CD4-positive, alpha-beta T cell treated with Interleukin-6 for 4 hours (primary cell): ENCODE data around the gene RCN1.
A peak's percentile ranks its signal among the peaks of the same experiment; 100 is the strongest.
"Not testable (repeated sequence)": the region's sequence is repeated elsewhere in the genome, so short reads cannot be mapped to it uniquely, and the experiment has no call there.

Source experiments
- DNase-seq: peaks from one replicate; pipeline ENCODE4 v3.0.0-alpha.2; 2020; ENCODE audit warnings: mixed read lengths

RCN1 gene

GRCh38 chr11:32090545-32091370 lies at the start of gene RCN1:
TSS of gene RCN1 (plus strand) at chr11:32091074. CDS start at chr11:32091197, 123 bp downstream.
- DNase-seq: peak; percentile 42

- no peak for DNase-seq
Measured at GRCh38 chr11:32043737-32044136, 47.1 kb upstream of the RCN1 start.

GRCh38 chr11:32044158-32044863 lies 46.6 kb upstream of the RCN1 start:
- no peak for DNase-seq

GRCh38 chr11:32045456-32045855 lies 45.4 kb upstream of the RCN1 start:
- DNase-seq: no peak

GRCh38 chr11:32050264-32050663 lies 40.6 kb upstream of the RCN1 start:
- DNase-seq: no peak

- peak; percentile 58 for DNase-seq
Measured at GRCh38 chr11:32052215-32052614, 38.7 kb upstream of the RCN1 start.

- DNase-seq: no peak
Measured at GRCh38 chr11:32053151-32053888, 37.6 kb upstream of the RCN1 start.

DNA sequence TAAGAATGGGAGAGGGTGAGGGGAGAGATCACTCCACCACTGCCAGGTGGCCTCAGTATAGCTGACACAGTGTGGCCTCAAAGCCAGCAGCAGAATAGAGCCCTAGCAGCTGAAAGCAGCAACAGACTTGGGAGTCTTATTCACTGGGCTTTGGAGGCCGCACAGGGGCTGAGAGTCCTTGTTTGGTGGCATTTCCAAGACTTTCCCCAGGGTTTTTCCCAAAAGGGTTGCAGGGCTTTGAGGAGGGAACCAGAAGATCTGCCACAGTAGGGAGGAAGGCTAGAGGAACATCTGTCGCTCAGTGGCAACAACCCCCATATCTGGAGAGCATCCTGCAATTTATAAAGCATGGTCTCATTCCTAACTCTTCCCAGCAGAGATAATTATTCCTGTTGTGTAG lies 35.0 kb upstream of the RCN1 start:
- no peak for DNase-seq

DNA sequence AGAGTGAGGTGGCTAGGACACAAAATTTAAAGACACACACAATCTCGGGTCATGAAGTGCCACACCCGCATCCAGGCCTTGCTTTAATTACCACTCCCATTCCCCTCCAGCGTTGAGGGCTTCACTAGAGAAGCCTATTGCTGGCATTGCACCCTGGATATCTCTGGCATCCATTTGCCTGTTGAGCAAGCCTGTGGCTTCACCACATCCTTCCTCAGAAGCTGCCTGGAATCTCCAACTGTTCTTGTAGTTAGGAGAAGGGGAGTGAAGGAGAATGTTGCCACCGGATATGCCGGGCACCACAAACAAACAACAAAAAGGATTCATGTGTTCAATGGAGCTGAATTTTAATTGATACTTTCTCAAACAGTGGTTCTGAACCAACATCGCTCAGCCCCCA lies 34.4 kb upstream of the RCN1 start:
- DNase-seq: no peak

DNA sequence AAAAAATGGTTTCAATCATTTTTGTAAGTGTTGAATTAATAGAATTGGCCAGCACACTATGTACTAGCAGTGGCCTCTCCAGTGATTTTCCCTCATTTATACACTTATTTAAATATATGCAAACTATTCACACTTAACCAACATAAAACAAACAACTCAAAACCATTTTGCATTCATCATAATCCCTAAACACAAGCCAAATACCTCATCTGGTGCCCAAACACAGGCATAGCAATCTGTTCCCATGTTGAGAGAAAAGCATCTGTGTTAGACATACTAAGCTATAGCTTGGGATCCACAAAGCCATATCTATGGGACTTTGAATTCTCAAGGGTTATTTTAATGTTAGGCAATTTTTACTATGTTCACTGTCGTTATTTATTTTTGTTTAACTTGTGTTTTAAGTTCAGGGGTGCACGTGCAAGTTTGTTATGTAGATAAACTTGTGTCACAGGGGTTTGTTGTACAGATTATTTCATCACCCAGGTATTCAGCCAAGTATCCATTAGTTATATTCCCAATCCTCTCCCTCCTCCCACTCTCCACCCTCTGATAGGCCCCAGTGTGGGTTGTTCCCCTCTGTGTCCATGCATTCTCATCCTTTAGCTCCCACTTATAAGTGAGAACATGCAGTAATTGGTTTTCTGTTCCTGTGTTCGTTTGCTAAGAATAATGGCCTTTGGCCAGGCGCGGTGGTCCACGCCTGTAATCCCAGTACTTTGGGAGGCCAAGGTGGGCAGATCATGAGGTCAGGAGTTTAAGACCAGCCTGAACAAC lies 31.0 kb upstream of the RCN1 start:
- no peak for DNase-seq

- DNase-seq: no peak
Measured at GRCh38 chr11:32062540-32062939, 28.3 kb upstream of the RCN1 start.

DNA sequence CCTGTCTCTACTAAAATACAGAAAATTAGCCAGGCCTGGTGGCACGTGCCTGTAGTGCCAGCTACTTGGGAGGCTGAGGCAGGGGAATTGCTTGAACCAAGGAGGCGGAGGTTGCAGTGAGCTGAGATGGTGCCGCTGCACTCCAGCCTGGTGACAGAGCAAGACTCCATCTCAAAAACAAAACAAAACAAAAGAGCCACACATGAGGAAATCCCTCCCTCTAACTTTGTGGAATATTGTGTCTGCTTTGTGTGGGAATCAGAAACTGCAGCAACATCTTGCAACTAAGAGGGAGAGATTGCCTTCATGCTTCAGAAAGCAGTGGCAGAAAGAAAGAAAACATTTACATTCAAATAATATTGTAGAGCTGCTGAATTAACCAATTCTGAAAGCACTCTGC lies 27.8 kb upstream of the RCN1 start:
- DNase-seq: not testable (repeated sequence)

DNA sequence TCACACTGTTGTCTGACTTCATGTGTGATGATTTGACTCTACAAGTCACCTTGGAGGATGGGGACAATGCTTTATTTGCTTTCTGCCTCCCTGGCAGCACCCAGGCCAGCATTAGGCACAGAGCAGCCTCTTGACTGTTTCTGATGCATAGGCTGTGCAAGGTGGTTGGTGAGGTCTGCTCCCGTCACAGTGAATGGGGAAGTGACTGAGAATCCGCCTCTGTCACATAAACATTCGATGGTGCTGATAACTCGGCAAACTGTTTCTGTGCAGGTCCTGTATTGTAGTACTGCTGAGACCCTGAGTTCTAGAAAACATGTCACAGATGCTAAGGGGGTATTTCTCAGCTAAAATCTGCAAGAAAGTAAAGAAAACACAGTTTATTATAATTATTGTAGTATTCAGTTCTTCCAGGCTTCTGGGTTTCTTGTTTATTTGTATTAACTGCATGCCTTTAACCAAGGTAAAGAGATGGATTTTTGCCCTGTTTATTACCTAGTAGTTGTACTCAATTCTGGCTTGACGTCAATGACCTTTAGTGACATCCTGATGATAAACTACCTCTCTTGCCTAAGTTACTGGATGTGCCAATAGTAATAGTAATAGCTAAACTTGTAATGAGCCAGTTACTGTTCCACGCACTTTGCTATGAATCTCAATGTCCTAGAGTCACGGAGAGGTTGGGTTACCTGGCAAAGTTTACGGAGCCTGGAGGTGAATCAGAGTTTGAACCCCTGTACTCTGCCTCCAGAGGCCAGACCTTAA lies 24.8 kb upstream of the RCN1 start:
- no peak for DNase-seq

GRCh38 chr11:32068134-32068870 lies 22.6 kb upstream of the RCN1 start:
- DNase-seq: no peak

- no peak for DNase-seq
Measured at GRCh38 chr11:32069361-32070058, 21.4 kb upstream of the RCN1 start.

GRCh38 chr11:32070692-32071091 lies 20.2 kb upstream of the RCN1 start:
- DNase-seq: no peak

- no peak for DNase-seq
Measured at GRCh38 chr11:32071811-32072210, 19.1 kb upstream of the RCN1 start.

GRCh38 chr11:32072872-32073643 lies 17.8 kb upstream of the RCN1 start:
- DNase-seq: no peak

DNA sequence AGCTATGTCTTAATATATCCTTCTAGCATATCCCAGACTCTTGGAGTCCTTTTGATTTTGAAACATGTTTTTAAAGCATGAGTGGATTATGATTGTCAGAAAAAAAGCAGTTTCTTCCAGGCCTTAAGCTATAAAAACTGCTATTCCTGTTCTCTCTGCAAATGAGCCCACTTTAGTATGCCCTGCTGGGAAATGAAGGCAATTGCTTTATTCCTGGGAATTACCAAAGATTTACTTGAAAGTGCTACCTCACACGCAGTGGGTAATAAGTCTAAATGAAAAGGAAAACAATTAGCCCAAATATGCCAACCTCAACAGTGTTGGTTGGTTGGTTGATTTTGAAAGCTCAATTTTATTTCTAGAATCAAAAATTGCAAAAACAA lies 17.2 kb upstream of the RCN1 start:
- DNase-seq: no peak

- DNase-seq: no peak
Measured at GRCh38 chr11:32079553-32079952, 11.3 kb upstream of the RCN1 start.
